Keratinocyte (primary cell): Measurements from ENCODE around the gene EHMT1.

Experiments used
- CTCF ChIP-seq, 3 experiments: IDR thresholded peaks in 1 of 3; conservative IDR thresholded peaks in 1 of 3; optimal IDR thresholded peaks in 1 of 3; 2 replicates in 2 of 3; 3 replicates in 1 of 3; pipeline versions ENCODE3 to v1.5.1; 2011; ENCODE audit warnings: low read length in 3 of 3, mild to moderate bottlenecking in 3 of 3, moderate library complexity in 2 of 3, control low read depth in 1 of 3, inconsistent platforms in 1 of 3; ENCODE audit not compliant: insufficient read depth in 2 of 3; ENCODE audit errors: extremely low read depth in 1 of 3
- EZH2 ChIP-seq: IDR thresholded peaks from one replicate; pipeline ENCODE4 v1.6.1; 2012; ENCODE audit warnings: inconsistent platforms, mild to moderate bottlenecking, low read length, moderate library complexity

- TF ChIP-seq CTCF (optimal IDR thresholded peaks at IDR 0.05 in 1 of 3, IDR thresholded peaks at IDR 0.05 in 1 of 3, conservative IDR thresholded peaks at IDR 0.05 in 1 of 3; ENCODE audit: extremely low read depth in 1 of 3, insufficient read depth in 2 of 3, low read length in 3 of 3) (no peak), EZH2 (no peak)
These were observed 49.4 kb downstream of the EHMT1 start for GRCh38 chr9:137668203-137668602.
